CD4-positive, alpha-beta T cell treated with Interleukin-17A for 1 hour (primary cell): ENCODE results near the gene LST1.

Source experiments
- DNase-seq: peaks from one replicate; pipeline ENCODE4 v3.0.0-alpha.2; 2020

LST1 gene

DNA sequence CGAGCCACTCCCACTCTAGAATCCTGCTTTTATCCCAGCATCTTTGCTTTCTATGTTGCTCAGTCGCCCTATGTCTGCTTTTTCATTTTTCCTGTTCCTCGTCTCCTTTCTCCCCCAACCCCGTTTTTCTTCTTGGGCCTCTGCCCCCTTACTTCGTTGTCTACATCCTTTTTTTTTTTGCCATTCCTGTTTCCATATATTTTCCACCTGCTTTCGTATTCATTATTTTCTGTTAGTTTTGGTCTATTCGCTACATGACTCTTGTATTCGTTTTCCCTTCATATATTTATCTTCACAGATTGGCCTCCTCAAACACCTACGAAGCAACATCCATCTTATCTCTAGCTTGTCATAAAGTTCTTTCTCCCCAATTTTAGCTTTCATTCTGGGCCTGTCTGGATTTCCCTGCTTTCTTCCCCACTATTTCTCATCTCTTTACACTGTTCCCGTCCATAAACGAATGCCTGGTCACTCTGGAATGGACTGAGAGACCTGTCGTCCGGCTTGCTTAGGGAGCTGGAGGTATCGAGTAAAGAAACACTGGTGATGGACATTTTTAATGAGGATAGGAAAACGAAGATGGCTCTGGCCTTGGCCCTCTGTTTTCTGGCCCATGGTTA is 35.4 kb downstream of the LST1 start:
- DNase-seq: no peak

DNA sequence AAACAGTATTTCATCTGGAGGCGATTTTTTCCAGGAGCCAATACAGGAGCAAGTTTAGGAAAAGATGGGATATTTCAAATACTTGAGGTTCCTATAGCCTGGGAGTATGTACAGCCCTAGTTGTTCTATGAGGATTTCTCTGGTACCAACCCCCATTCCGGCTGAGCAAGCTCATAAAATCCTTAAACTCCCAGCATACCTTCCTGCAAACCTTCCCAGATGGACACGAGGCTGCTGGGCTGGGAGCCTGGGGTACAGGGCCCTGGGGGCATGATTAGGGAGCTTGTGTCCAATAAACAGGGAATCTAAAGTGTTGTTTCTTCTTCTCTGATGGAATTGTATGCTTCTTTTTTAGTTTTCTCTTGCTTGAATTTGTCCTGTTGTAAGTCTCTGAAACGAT is 35.9 kb downstream of the LST1 start:
- DNase-seq: no peak

DNA sequence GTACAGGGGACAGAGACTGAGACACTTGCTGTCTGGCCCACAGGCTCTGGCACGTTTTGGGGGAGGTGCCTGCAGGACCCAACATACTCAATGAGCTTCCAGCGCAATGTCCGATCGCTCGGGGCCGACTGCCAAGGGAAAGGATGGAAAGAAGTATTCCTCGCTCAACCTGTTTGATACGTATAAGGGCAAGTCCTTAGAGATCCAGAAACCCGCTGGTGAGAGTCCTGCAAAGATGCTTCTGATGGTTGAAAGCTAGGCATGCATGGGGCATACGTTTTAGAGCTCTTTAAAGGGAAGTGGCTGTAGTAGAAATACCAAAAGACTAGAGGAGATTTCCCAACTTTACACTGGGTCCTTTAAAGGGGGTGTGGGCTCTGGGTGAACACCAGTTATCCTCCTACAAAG is 36.6 kb downstream of the LST1 start:
- DNase-seq: no peak

- no peak for DNase-seq
Measured at GRCh38 chr6:31624070-31624469, 38.0 kb downstream of the LST1 start.

GRCh38 chr6:31626952-31627351 is 40.9 kb downstream of the LST1 start:
- no peak for DNase-seq

- no peak for DNase-seq
Measured at GRCh38 chr6:31627690-31628287, 41.7 kb downstream of the LST1 start.

GRCh38 chr6:31629014-31629413 is 42.9 kb downstream of the LST1 start:
- no peak for DNase-seq

DNA sequence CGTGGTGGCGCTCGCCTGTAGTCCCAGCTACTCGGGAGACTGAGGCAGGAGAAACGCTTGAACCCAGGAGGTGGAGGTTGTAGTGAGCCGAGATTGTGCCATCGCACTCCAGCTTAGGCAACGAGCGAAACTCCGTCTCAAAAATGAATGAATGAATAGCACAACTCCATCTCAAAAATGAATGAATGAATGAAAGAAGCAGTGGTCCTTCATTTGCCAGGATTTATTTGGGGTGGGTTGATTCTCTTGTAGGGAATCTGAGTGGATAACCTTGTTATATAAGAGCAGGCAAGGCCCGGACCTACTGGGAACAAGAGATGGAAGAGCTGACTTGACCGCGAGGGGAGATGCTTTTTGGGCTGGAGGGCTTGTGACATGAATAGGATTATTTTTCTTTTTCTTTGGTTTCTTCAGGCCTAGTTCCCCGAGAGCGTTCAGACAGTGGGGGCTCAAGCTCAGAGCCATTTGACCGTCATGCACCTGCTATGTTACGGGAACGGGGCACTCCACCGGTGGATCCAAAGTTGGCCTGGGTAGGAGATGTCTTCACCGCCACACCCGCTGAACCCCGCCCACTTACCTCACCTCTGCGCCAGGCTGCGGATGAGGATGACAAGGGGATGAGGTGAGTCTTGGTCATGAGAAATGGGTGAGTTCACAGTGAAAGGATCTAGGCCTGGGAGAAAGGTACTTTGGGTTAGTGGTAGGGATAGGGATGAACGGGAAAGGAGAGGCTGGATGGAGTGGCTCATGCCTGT is 44.3 kb downstream of the LST1 start:
- DNase-seq: no peak

DNA sequence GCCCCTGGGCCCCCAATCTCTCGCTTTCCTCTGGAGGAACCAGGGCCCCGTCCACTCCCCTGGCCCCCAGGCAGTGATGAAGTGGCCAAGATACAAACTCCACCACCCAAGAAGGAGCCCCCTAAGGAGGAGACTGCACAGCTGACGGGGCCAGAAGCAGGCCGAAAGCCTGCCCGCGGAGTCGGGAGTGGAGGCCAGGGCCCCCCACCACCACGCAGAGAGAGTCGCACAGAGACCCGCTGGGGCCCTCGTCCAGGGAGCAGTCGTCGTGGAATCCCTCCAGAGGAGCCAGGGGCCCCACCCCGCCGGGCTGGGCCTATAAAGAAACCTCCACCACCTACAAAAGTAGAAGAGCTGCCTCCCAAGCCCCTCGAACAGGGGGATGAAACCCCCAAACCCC is 45.1 kb downstream of the LST1 start:
- DNase-seq: no peak

DNA sequence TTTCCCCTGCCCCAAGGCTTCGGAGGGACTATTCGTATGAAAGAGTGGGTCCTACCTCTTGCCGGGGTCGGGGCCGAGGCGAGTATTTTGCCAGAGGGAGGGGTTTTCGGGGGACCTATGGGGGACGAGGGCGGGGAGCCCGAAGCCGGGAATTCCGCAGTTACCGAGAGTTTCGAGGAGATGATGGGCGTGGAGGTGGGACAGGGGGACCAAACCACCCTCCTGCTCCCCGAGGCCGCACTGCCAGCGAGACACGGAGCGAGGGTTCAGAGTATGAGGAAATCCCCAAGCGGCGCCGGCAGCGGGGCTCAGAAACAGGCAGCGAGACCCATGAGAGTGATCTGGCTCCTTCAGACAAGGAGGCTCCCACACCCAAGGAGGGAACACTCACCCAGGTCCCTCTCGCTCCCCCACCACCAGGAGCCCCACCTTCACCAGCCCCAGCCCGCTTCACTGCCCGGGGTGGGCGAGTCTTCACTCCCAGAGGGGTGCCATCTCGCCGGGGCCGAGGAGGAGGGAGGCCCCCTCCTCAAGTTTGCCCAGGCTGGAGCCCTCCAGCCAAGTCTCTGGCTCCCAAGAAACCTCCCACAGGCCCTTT is 45.7 kb downstream of the LST1 start:
- no peak for DNase-seq

- no peak for DNase-seq
Measured at GRCh38 chr6:31632279-31632946, 46.3 kb downstream of the LST1 start.

DNA sequence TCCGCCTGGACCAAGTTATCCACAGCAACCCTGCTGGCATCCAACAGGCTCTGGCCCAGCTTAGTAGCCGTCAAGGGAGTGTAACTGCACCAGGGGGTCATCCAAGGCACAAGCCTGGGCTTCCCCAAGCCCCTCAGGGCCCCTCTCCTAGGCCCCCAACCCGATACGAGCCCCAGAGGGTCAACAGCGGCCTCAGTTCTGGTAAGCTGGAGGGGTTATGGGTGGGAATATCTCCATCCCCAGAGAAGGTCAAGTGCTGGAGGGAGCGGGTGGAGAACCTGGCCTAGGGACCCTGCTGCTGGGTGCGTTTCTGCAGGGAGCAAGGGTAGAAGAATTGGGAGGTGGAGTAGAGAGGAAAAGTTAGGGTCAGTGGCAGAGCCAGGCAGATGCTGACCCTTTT is 47.4 kb downstream of the LST1 start:
- no peak for DNase-seq

- no peak for DNase-seq
Measured at GRCh38 chr6:31634131-31634530, 48.1 kb downstream of the LST1 start.

DNA sequence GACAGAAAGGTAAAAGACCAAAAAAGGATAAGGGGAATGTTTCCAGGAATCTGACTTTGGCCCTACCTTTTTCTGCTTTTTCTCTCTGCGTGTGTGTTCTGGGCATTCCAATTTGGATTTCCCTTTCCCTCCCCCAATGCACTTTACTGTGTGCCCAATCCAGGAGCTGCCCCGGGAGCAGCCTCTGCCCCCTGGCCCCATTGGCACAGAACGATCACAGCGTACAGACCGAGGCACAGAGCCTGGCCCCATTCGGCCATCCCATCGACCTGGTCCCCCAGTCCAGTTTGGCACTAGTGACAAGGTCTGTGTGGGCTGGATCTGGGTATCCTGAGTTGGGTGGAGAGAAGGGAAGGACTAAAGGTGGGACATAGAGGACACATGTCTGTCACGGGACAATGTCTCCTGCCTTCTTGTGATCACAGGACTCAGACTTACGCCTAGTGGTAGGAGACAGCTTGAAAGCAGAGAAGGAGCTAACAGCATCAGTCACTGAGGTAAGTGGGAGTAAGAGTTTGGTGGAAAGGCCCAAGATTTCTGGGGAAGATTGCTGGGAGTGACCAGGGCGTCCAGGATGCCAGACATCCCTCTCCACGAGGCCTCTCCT is 49.0 kb downstream of the LST1 start:
- no peak for DNase-seq

DNA sequence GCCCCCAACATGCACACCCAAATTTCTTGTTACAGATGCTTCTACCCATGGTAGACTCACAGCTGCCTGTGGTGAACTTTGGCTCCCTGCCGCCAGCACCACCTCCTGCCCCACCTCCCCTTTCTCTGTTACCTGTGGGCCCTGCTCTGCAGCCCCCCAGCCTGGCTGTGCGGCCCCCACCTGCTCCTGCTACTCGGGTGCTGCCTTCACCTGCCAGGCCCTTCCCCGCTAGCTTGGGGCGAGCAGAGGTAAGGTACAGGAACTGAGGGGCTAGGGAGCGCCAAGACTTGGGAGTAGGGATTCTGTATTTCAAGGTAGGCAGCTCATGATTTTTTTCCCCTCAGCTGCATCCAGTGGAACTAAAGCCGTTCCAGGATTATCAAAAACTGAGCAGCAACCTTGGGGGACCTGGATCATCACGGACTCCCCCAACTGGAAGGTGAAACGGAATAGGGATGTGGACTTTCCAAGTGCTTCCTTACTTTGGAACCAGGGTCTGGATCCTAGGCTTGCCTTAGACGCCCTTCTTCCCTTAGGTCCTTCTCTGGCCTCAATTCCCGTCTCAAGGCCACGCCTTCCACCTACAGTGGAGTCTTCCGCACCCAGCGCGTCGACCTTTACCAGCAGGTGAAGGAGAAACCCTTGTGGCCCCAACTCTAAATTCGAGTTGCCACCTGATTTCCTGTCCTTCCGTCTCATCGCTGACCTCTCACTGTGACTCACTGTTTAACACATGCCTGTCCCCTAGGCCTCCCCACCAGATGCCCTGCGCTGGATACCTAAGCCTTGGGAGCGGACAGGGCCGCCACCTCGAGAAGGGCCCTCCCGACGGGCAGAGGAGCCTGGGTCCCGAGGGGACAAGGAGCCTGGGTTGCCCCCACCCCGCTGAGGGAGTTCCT is 50.9 kb downstream of the LST1 start:
- DNase-seq: no peak
